Ishikawa (cell line): Measurements from ENCODE around the gene PDE1C.

Experiments used
- CEBPB ChIP-seq: IDR thresholded peaks from 2 replicates; pipeline ENCODE4 v1.6.1; 2012
- CREB1 ChIP-seq: IDR thresholded peaks from 2 replicates; pipeline ENCODE4 v1.6.1; 2012; ENCODE audit warnings: low read depth
- EGR1 ChIP-seq: IDR thresholded peaks from 2 replicates; pipeline ENCODE4 v1.6.1; 2012
- EP300 ChIP-seq: IDR thresholded peaks from 2 replicates; pipeline ENCODE4 v1.6.1; 2012; ENCODE audit warnings: borderline replicate concordance
- FOXM1 ChIP-seq: IDR thresholded peaks from 2 replicates; pipeline ENCODE4 v1.6.1; 2012; ENCODE audit warnings: low read depth, borderline replicate concordance
- MAX ChIP-seq: IDR thresholded peaks from 2 replicates; pipeline ENCODE4 v1.6.1; 2012
- NFIC ChIP-seq: IDR thresholded peaks from 2 replicates; pipeline ENCODE4 v1.6.1; 2012
- RAD21 ChIP-seq: IDR thresholded peaks from 2 replicates; pipeline ENCODE4 v1.6.1; 2012; ENCODE audit warnings: low read depth
- TAF1 ChIP-seq: IDR thresholded peaks from 2 replicates; pipeline ENCODE4 v1.6.1; 2012; ENCODE audit warnings: low read depth, mild to moderate bottlenecking
- TCF12 ChIP-seq: IDR thresholded peaks from 2 replicates; pipeline ENCODE4 v1.6.1; 2012; ENCODE audit warnings: low read depth
- TEAD4 ChIP-seq: IDR thresholded peaks from 2 replicates; pipeline ENCODE4 v1.6.1; 2012
- USF1 ChIP-seq: IDR thresholded peaks from 2 replicates; pipeline ENCODE4 v1.6.1; 2012
- YY1 ChIP-seq: IDR thresholded peaks from 2 replicates; pipeline ENCODE4 v1.6.1; 2012; ENCODE audit warnings: low read depth
- ZBTB7A ChIP-seq: IDR thresholded peaks from 2 replicates; pipeline ENCODE4 v1.6.1; 2012; ENCODE audit warnings: low read depth
- TF ChIP-seq, protein P1 (sequence below): IDR thresholded peaks from 2 replicates; pipeline ENCODE4 v1.6.1; 2012; ENCODE audit warnings: low read depth, mild to moderate bottlenecking

Gene PDE1C

GRCh38 chr7:31893365-31893764 is 176.8 kb downstream of the PDE1C start:
- TF ChIP-seq CREB1 (no peak), YY1 (no peak), NFIC (no peak), TAF1 (no peak), EP300 (no peak), EGR1 (no peak), ZBTB7A (no peak), TCF12 (no peak), MAX (no peak), TEAD4 (no peak), USF1 (no peak), CEBPB (no peak), RAD21 (no peak), FOXM1 (no peak)
- TF ChIP-seq, protein P1, sequence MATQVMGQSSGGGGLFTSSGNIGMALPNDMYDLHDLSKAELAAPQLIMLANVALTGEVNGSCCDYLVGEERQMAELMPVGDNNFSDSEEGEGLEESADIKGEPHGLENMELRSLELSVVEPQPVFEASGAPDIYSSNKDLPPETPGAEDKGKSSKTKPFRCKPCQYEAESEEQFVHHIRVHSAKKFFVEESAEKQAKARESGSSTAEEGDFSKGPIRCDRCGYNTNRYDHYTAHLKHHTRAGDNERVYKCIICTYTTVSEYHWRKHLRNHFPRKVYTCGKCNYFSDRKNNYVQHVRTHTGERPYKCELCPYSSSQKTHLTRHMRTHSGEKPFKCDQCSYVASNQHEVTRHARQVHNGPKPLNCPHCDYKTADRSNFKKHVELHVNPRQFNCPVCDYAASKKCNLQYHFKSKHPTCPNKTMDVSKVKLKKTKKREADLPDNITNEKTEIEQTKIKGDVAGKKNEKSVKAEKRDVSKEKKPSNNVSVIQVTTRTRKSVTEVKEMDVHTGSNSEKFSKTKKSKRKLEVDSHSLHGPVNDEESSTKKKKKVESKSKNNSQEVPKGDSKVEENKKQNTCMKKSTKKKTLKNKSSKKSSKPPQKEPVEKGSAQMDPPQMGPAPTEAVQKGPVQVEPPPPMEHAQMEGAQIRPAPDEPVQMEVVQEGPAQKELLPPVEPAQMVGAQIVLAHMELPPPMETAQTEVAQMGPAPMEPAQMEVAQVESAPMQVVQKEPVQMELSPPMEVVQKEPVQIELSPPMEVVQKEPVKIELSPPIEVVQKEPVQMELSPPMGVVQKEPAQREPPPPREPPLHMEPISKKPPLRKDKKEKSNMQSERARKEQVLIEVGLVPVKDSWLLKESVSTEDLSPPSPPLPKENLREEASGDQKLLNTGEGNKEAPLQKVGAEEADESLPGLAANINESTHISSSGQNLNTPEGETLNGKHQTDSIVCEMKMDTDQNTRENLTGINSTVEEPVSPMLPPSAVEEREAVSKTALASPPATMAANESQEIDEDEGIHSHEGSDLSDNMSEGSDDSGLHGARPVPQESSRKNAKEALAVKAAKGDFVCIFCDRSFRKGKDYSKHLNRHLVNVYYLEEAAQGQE, result no peak

DNA sequence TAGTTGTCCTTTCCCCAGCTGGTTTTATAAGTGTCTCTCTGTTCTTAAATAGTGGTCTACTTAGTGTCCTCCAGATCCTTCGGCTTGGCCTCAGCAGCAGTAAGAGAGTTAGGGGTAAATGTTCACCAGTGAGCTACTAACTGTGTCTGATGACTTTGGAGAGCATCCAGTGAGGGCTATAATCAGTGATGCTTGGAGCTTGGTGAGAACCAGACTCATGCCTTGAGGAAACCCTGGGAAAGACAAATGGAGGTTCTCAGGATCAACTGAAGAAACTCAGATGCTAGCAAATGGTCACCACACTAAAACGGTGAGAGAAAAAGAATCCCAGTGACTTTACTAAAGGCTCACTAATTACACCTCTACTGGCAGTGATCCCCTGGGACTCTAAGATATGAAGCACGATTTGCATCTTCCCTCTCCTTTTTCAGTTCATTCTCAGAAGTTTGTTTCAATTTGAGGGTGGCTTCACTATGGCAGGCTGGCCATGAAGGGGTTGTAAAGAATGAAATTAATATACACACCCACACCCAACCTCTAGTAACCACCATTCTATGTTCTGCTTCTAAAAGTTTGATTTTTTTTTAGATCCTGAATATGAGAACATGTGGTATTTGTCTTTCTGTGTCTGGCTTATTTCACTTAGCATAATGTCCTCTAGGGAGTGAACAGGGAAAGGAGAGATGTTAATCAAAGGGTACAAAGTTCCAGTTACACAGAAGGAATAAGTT is 177.9 kb downstream of the PDE1C start:
- no peak for TF ChIP-seq FOXM1
- no peak for TF ChIP-seq NFIC
- no peak for TF ChIP-seq TEAD4
- TF ChIP-seq EGR1, result no peak

- TF ChIP-seq RAD21, result no peak
- TF ChIP-seq, protein P1, result no peak
- no peak for TF ChIP-seq EGR1
- TF ChIP-seq CEBPB, result no peak
- TF ChIP-seq TEAD4, result no peak
- no peak for TF ChIP-seq EP300
- no peak for TF ChIP-seq USF1
- TF ChIP-seq NFIC, result no peak
- TF ChIP-seq ZBTB7A, result no peak
Measured at GRCh38 chr7:31890766-31891165, 179.4 kb downstream of the PDE1C start.

GRCh38 chr7:31890198-31890597 is 180.0 kb downstream of the PDE1C start:
- TF ChIP-seq CEBPB (no peak), MAX (no peak), EP300 (no peak), NFIC (no peak), TCF12 (no peak), ZBTB7A (no peak), USF1 (no peak), YY1 (no peak)

DNA sequence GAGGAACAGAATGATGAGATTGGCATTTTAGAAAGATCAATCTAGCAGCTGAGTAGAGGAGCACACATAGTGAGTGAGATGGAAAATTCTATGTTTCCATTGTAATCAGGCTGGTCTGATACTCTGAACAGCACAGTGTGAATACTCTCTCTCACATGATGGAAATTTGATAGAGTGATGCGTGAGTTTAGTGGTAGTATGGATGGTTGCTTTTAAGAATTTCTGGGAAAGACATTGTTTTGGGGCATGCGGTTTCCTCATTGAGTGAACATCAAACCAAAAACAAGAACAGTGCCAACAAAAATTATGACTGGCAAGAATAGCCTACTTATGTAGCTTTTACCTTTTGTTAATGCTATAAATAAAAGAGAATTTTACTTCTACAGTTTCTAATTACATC is 183.2 kb downstream of the PDE1C start:
- TF ChIP-seq TEAD4 (no peak), YY1 (no peak), CREB1 (no peak), USF1 (no peak), MAX (no peak), CEBPB (no peak), EGR1 (no peak), TAF1 (no peak), NFIC (no peak)
- TF ChIP-seq, protein P1, result no peak
